SK-N-SH treated with all-trans-retinoic acid at 6 μM for 48 hours (cell line): ENCODE data around the gene IQCH.

Experiments
- ATAC-seq: fragments of 200-7000 bp; cut with Tn5 transposase; 3 replicates; pipeline ENCODE4 v1.9.1; 2020; ENCODE audit warnings: mild to moderate bottlenecking, moderate library complexity
- ARNTL ChIP-seq: fragments of 450-650 bp; formaldehyde crosslinking; IDR thresholded peaks from 2 replicates; pipeline ENCODE4 v1.5.0; 2020; ENCODE audit warnings: low read depth, mild to moderate bottlenecking, moderate library complexity, borderline replicate concordance
- BACH2 ChIP-seq: fragments of 250-450 bp; sonication (Bioruptor Pico); IDR thresholded peaks from 2 replicates; pipeline ENCODE4 v1.9.0; 2021; ENCODE audit warnings: mild to moderate bottlenecking, borderline replicate concordance
- CREB5 ChIP-seq: fragments of 250-450 bp; sonication (Bioruptor Pico); IDR thresholded peaks from 2 replicates; pipeline ENCODE4 v1.5.1; 2020; ENCODE audit warnings: low read depth, mild to moderate bottlenecking, moderate library complexity
- CSDC2 ChIP-seq: fragments of 250-450 bp; sonication (Bioruptor Pico); IDR thresholded peaks from 2 replicates; pipeline ENCODE4 v1.5.0; 2020; ENCODE audit warnings: mild to moderate bottlenecking, moderate library complexity
- CSRNP3 ChIP-seq: fragments of 250-450 bp; sonication (Bioruptor Pico); IDR thresholded peaks from 2 replicates; pipeline ENCODE4 v1.5.1; 2021; ENCODE audit warnings: mild to moderate bottlenecking, moderate library complexity
- ESRRG ChIP-seq: fragments of 250-450 bp; sonication (Bioruptor Pico); IDR thresholded peaks from 2 replicates; pipeline ENCODE4 v1.6.1; 2021; ENCODE audit warnings: mild to moderate bottlenecking
- GLIS3 ChIP-seq: fragments of 250-450 bp; sonication (Bioruptor Pico); IDR thresholded peaks from 2 replicates; pipeline ENCODE4 v1.5.0; 2020; ENCODE audit warnings: mild to moderate bottlenecking, moderate library complexity
- ISL1 ChIP-seq: fragments of 250-450 bp; sonication (Bioruptor Pico); IDR thresholded peaks from 2 replicates; pipeline ENCODE4 v2.1.2; 2022; ENCODE audit warnings: mild to moderate bottlenecking, moderate library complexity
- OSR1 ChIP-seq: fragments of 250-450 bp; sonication (Bioruptor Pico); IDR thresholded peaks from 2 replicates; pipeline ENCODE4 v1.8.0; 2022; ENCODE audit warnings: moderate library complexity, mild to moderate bottlenecking, inconsistent platforms
- PATZ1 ChIP-seq: fragments of 250-450 bp; sonication (Bioruptor Pico); IDR thresholded peaks from 2 replicates; pipeline ENCODE4 v1.8.0; 2020; ENCODE audit warnings: mild to moderate bottlenecking, moderate library complexity, borderline replicate concordance
- POU6F1 ChIP-seq: fragments of 250-450 bp; sonication (Bioruptor Pico); IDR thresholded peaks from 2 replicates; pipeline ENCODE4 v1.8.0; 2021; ENCODE audit warnings: low read depth, mild to moderate bottlenecking, moderate library complexity, borderline replicate concordance
- PPARA ChIP-seq: fragments of 250-450 bp; sonication (Bioruptor Pico); IDR thresholded peaks from 2 replicates; pipeline ENCODE4 v1.5.0; 2020; ENCODE audit warnings: mild to moderate bottlenecking, borderline replicate concordance
- RARB ChIP-seq: fragments of 250-450 bp; sonication (Bioruptor Pico); IDR thresholded peaks from 2 replicates; pipeline ENCODE4 v1.8.0; 2021; ENCODE audit warnings: mild to moderate bottlenecking, moderate library complexity
- SNAI2 ChIP-seq: fragments of 250-450 bp; sonication (Bioruptor Pico); IDR thresholded peaks from 2 replicates; pipeline ENCODE4 v1.5.0; 2020; ENCODE audit warnings: mild to moderate bottlenecking, moderate library complexity
- TCF4 ChIP-seq: fragments of 250-450 bp; sonication (Bioruptor Pico); IDR thresholded peaks from 2 replicates; pipeline ENCODE4 v1.8.0; 2021; ENCODE audit warnings: mild to moderate bottlenecking, moderate library complexity, borderline replicate concordance
- TSHZ2 ChIP-seq: fragments of 250-450 bp; sonication (Bioruptor Pico); IDR thresholded peaks from 2 replicates; pipeline ENCODE4 v1.5.0; 2020; ENCODE audit warnings: mild to moderate bottlenecking, moderate library complexity
- ZC3H10 ChIP-seq: fragments of 250-450 bp; sonication (Bioruptor Pico); IDR thresholded peaks from 2 replicates; pipeline ENCODE4 v1.5.1; 2021; ENCODE audit warnings: mild to moderate bottlenecking, moderate library complexity
- ZFP3 ChIP-seq: fragments of 250-450 bp; sonication (Bioruptor Pico); IDR thresholded peaks from 2 replicates; pipeline ENCODE4 v1.5.0; 2020; ENCODE audit warnings: mild to moderate bottlenecking, moderate library complexity
- ZNF565 ChIP-seq: fragments of 450-650 bp; formaldehyde crosslinking; conservative IDR thresholded peaks from 2 replicates; pipeline ENCODE4 v1.5.0; 2020; ENCODE audit warnings: low read depth, mild to moderate bottlenecking, moderate library complexity
- ZNF8 ChIP-seq: fragments of 450-650 bp; formaldehyde crosslinking; IDR thresholded peaks from 2 replicates; pipeline ENCODE4 v1.5.0; 2020; ENCODE audit warnings: mild to moderate bottlenecking, moderate library complexity

Gene IQCH

DNA sequence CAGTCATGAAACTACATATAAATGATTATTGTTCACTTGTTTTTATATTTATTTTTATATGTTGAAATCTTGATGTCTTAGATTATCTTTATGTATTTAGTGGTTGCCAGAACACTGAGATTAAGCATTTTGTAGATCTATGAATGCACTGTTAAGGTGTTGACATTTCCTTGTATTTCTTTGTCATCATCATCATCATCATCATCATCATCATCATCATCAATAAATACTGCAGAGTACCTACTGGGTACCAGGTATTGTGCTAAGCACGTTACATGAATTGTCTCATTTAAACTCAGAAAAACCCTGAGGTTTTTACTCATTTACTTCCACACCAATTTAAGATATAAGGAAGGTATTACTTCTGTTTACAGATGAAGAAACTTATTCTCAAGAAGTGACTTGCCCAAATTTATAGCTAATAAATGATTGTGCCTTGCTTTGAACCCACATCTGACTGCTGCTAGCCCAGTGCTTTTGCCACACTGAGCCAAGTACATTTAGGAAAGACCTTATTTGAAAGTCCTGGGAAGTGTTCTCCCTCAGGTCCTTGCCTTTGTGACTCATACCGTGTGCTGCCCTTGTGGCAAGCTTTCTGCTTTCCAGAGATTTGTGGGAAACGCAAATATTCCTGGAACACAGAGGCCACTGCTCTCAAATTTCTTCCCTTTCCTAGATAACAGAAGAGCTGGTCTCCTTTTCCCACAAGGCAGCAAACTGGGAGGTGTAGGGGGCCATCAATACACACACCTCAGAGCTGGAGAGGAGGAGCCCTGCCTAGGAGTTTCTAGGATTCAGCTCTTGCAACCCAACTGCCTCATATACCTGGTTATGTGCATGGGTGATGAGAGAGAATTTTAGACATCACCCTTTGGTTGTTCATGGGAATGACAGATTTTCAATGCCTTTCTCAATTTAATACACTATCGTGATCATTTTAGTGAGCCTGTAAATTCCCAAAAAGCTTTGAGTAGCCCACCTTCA is 150.9 kb downstream of the IQCH start:
- peak; percentile 79 for ATAC-seq
- no peak for TF ChIP-seq PPARA
- no peak for TF ChIP-seq ZNF8
- TF ChIP-seq ZFP3 (CRISPR knock-in tag) = no peak
- TF ChIP-seq ZC3H10 (CRISPR knock-in tag) = no peak
- no peak for TF ChIP-seq ESRRG (CRISPR knock-in tag)
- no peak for TF ChIP-seq TCF4 (CRISPR knock-in tag)
- TF ChIP-seq BACH2 (CRISPR knock-in tag) = no peak
- TF ChIP-seq RARB (CRISPR knock-in tag) = no peak
- TF ChIP-seq ISL1 (CRISPR knock-in tag) = no peak
- no peak for TF ChIP-seq TSHZ2 (CRISPR knock-in tag)
- TF ChIP-seq OSR1 (CRISPR knock-in tag) = no peak
- no peak for TF ChIP-seq SNAI2 (CRISPR knock-in tag)
- no peak for TF ChIP-seq ARNTL (CRISPR knock-in tag)
- no peak for TF ChIP-seq GLIS3 (CRISPR knock-in tag)
- TF ChIP-seq CREB5 (CRISPR knock-in tag) = no peak
- no peak for TF ChIP-seq CSRNP3 (CRISPR knock-in tag)
- TF ChIP-seq POU6F1 (CRISPR knock-in tag) = no peak
- no peak for TF ChIP-seq PATZ1 (CRISPR knock-in tag)

DNA sequence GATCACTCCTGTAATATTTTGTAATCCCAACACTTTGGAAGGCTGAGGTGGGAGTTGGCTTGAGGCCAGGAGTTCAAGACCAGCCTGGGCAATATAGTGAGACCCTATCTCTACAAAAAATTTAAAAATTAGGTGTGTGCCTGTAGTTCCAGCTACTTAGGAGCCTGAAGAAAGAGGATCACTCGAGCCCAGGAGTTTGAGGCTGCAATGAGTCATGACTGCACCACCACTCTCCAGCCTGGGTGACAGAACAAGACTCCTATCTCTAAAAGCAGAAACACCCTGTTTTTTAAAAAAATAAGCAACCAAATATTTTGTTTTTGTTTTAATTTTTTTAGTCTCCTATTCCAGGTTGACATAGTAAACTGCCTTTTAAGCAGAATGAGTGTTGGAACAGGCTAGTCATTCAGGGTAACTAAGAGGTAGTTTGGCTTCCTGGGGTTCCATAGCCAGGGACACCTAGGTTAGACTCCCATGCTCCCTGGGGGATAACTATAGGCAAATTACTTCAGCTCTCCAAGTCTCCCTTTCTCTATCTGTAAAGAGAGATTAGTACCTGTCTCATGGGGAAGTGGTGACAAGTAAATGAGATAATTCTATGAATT is 151.8 kb downstream of the IQCH start:
- ATAC-seq = no peak
- TF ChIP-seq TSHZ2 (CRISPR knock-in tag) (no peak), PPARA (no peak), CSDC2 (CRISPR knock-in tag) (no peak), BACH2 (CRISPR knock-in tag) (no peak), ZNF565 (CRISPR knock-in tag) (no peak), ESRRG (CRISPR knock-in tag) (no peak), ZNF8 (no peak), PATZ1 (CRISPR knock-in tag) (no peak), CREB5 (CRISPR knock-in tag) (no peak), ARNTL (CRISPR knock-in tag) (no peak)
